ENCODE data around the gene AVL9. TPM values are rescaled to one million over a fixed set of nuclear protein-coding genes. Genes with fewer than 3 reads are reported as not detected.

AVL9 gene
- total and polyA plus RNA-seq, 2 experiments from 2014 or later = 13.1 to 33.8 TPM

DNA sequence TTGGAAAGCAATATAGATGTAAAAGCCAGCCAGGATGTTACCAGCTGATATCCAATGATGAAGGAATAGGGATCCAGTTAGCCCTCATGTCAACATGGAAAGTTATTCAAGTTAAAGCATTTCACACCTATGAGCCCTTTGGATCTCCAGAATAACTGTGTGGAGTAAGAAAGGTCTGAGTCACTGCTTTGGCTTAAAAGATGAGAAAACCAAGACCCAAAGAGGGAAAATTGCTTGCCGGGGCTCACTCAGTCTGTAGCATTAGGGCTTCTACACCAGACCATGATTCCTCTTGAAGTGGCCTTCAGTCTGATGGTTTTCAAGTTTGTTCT, 17.7 kb upstream of the AVL9 start:
- no peaks in the 10 kb centered on the region for H3K36me3 ChIP-seq (ENCODE audit: insufficient read depth)
- H3K27me3 ChIP-seq (ENCODE audit: insufficient read depth) = no peaks in the 10 kb centered on the region
- H4K20me1 ChIP-seq (replicated peaks; ENCODE audit: insufficient read depth) = no peaks in the 10 kb centered on the region
- no peaks in the 10 kb centered on the region for H3K4me1 ChIP-seq (ENCODE audit: insufficient read depth)
- no peak overlapping the region for H3K27ac Mint-ChIP-seq
- ATAC-seq (no peak), DNase-seq (ENCODE audit: low spot score) (no peak)
- H3K9me2 ChIP-seq (ENCODE audit: insufficient read depth) = no peaks in the 10 kb centered on the region
- no peaks in the 10 kb centered on the region for H3K36me3 Mint-ChIP-seq (ENCODE audit: low read depth)
- H3K9me3 Mint-ChIP-seq = no peaks in the 10 kb centered on the region; the same call in 2 of the 3 replicates
- H3K79me2 ChIP-seq (replicated peaks; ENCODE audit: insufficient read depth) = no peaks in the 10 kb centered on the region
- no peak overlapping the region for H3K4me3 Mint-ChIP-seq
- H3K4me1 Mint-ChIP-seq = no peaks in the 10 kb centered on the region
- no peak overlapping the region for H3K4me2 ChIP-seq
- TF ChIP-seq, protein P1, sequence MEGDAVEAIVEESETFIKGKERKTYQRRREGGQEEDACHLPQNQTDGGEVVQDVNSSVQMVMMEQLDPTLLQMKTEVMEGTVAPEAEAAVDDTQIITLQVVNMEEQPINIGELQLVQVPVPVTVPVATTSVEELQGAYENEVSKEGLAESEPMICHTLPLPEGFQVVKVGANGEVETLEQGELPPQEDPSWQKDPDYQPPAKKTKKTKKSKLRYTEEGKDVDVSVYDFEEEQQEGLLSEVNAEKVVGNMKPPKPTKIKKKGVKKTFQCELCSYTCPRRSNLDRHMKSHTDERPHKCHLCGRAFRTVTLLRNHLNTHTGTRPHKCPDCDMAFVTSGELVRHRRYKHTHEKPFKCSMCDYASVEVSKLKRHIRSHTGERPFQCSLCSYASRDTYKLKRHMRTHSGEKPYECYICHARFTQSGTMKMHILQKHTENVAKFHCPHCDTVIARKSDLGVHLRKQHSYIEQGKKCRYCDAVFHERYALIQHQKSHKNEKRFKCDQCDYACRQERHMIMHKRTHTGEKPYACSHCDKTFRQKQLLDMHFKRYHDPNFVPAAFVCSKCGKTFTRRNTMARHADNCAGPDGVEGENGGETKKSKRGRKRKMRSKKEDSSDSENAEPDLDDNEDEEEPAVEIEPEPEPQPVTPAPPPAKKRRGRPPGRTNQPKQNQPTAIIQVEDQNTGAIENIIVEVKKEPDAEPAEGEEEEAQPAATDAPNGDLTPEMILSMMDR (conservative IDR thresholded peaks at IDR 0.05; ENCODE audit: low read depth in 2 of 2) = no peak
- no peak for TF ChIP-seq POLR2AphosphoS5 (IDR thresholded peaks at IDR 0.05; ENCODE audit: low read depth)
- TF ChIP-seq ZNF331 (CRISPR knock-in tag; IDR thresholded peaks at IDR 0.05; ENCODE audit: low read depth) = no peak
- no peak for TF ChIP-seq JUNB (IDR thresholded peaks at IDR 0.05; ENCODE audit: unreplicated experiment)
- TF ChIP-seq, protein P2, sequence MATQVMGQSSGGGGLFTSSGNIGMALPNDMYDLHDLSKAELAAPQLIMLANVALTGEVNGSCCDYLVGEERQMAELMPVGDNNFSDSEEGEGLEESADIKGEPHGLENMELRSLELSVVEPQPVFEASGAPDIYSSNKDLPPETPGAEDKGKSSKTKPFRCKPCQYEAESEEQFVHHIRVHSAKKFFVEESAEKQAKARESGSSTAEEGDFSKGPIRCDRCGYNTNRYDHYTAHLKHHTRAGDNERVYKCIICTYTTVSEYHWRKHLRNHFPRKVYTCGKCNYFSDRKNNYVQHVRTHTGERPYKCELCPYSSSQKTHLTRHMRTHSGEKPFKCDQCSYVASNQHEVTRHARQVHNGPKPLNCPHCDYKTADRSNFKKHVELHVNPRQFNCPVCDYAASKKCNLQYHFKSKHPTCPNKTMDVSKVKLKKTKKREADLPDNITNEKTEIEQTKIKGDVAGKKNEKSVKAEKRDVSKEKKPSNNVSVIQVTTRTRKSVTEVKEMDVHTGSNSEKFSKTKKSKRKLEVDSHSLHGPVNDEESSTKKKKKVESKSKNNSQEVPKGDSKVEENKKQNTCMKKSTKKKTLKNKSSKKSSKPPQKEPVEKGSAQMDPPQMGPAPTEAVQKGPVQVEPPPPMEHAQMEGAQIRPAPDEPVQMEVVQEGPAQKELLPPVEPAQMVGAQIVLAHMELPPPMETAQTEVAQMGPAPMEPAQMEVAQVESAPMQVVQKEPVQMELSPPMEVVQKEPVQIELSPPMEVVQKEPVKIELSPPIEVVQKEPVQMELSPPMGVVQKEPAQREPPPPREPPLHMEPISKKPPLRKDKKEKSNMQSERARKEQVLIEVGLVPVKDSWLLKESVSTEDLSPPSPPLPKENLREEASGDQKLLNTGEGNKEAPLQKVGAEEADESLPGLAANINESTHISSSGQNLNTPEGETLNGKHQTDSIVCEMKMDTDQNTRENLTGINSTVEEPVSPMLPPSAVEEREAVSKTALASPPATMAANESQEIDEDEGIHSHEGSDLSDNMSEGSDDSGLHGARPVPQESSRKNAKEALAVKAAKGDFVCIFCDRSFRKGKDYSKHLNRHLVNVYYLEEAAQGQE (IDR thresholded peaks at IDR 0.05; ENCODE audit: unreplicated experiment) = no peak
- no peak for TF ChIP-seq CREB1 (CRISPR knock-in tag; IDR thresholded peaks at IDR 0.05; ENCODE audit: low read depth)
- TF ChIP-seq EZH2 (IDR thresholded peaks at IDR 0.05; ENCODE audit: low read depth, unreplicated experiment) = no peak
- no peak for TF ChIP-seq EZH2phosphoT487 (IDR thresholded peaks at IDR 0.05; ENCODE audit: unreplicated experiment)
- TF ChIP-seq ZNF114 (CRISPR knock-in tag; IDR thresholded peaks at IDR 0.05) = no peak
- TF ChIP-seq, protein P3, sequence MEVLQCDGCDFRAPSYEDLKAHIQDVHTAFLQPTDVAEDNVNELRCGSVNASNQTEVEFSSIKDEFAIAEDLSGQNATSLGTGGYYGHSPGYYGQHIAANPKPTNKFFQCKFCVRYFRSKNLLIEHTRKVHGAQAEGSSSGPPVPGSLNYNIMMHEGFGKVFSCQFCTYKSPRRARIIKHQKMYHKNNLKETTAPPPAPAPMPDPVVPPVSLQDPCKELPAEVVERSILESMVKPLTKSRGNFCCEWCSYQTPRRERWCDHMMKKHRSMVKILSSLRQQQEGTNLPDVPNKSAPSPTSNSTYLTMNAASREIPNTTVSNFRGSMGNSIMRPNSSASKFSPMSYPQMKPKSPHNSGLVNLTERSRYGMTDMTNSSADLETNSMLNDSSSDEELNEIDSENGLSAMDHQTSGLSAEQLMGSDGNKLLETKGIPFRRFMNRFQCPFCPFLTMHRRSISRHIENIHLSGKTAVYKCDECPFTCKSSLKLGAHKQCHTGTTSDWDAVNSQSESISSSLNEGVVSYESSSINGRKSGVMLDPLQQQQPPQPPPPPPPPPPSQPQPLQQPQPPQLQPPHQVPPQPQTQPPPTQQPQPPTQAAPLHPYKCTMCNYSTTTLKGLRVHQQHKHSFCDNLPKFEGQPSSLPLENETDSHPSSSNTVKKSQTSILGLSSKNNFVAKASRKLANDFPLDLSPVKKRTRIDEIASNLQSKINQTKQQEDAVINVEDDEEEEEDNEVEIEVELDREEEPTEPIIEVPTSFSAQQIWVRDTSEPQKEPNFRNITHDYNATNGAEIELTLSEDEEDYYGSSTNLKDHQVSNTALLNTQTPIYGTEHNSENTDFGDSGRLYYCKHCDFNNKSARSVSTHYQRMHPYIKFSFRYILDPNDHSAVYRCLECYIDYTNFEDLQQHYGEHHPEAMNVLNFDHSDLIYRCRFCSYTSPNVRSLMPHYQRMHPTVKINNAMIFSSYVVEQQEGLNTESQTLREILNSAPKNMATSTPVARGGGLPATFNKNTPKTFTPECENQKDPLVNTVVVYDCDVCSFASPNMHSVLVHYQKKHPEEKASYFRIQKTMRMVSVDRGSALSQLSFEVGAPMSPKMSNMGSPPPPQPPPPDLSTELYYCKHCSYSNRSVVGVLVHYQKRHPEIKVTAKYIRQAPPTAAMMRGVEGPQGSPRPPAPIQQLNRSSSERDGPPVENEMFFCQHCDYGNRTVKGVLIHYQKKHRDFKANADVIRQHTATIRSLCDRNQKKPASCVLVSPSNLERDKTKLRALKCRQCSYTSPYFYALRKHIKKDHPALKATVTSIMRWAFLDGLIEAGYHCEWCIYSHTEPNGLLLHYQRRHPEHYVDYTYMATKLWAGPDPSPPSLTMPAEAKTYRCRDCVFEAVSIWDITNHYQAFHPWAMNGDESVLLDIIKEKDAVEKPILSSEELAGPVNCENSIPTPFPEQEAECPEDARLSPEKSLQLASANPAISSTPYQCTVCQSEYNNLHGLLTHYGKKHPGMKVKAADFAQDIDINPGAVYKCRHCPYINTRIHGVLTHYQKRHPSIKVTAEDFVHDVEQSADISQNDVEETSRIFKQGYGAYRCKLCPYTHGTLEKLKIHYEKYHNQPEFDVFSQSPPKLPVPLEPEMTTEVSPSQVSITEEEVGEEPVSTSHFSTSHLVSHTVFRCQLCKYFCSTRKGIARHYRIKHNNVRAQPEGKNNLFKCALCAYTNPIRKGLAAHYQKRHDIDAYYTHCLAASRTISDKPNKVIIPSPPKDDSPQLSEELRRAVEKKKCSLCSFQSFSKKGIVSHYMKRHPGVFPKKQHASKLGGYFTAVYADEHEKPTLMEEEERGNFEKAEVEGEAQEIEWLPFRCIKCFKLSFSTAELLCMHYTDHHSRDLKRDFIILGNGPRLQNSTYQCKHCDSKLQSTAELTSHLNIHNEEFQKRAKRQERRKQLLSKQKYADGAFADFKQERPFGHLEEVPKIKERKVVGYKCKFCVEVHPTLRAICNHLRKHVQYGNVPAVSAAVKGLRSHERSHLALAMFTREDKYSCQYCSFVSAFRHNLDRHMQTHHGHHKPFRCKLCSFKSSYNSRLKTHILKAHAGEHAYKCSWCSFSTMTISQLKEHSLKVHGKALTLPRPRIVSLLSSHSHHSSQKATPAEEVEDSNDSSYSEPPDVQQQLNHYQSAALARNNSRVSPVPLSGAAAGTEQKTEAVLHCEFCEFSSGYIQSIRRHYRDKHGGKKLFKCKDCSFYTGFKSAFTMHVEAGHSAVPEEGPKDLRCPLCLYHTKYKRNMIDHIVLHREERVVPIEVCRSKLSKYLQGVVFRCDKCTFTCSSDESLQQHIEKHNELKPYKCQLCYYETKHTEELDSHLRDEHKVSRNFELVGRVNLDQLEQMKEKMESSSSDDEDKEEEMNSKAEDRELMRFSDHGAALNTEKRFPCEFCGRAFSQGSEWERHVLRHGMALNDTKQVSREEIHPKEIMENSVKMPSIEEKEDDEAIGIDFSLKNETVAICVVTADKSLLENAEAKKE (CRISPR knock-in tag; IDR thresholded peaks at IDR 0.05) = no peak
- TF ChIP-seq, protein P4, sequence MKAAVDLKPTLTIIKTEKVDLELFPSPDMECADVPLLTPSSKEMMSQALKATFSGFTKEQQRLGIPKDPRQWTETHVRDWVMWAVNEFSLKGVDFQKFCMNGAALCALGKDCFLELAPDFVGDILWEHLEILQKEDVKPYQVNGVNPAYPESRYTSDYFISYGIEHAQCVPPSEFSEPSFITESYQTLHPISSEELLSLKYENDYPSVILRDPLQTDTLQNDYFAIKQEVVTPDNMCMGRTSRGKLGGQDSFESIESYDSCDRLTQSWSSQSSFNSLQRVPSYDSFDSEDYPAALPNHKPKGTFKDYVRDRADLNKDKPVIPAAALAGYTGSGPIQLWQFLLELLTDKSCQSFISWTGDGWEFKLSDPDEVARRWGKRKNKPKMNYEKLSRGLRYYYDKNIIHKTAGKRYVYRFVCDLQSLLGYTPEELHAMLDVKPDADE (IDR thresholded peaks at IDR 0.05) = no peak
- no peak for TF ChIP-seq STAT1 (IDR thresholded peaks at IDR 0.05; ENCODE audit: unreplicated experiment)
- TF ChIP-seq NANOG (IDR thresholded peaks at IDR 0.05; ENCODE audit: borderline replicate concordance) = no peak
- H3K4me3 ChIP-seq = no peak overlapping the region
- no peak overlapping the region for H2AFZ ChIP-seq
- no peaks in the 10 kb centered on the region for H3K27me3 Mint-ChIP-seq (ENCODE audit: insufficient read depth, low read depth, poor library complexity)
- no peaks in the 10 kb centered on the region for H3F3A ChIP-seq (replicated peaks; ENCODE audit: low read depth)
- no peak overlapping the region for H3K27ac ChIP-seq (ENCODE audit: low read depth)
